ENCODE data around the gene CD2AP. TPM values are rescaled to one million over a fixed set of nuclear protein-coding genes. Genes with fewer than 3 reads are reported as not detected.
A peak's percentile ranks its signal among the peaks of the same experiment; 100 is the strongest.

CD2AP gene
- total and polyA plus RNA-seq, 9 of the 15 experiments (the other 6 are each of a cell fraction or from before 2014, with no cell fraction given): 9.4 to 69.7 (median 38.7) TPM

GRCh38 chr6:47437592-47437991 is 40.0 kb upstream of the CD2AP start (continued):
- no peak for TF ChIP-seq SRSF9 (IDR thresholded peaks at IDR 0.05; ENCODE audit: borderline replicate concordance, low read depth, low read length)
- no peak for TF ChIP-seq STAT5A (IDR thresholded peaks at IDR 0.05; ENCODE audit: borderline replicate concordance, low read length)
- TF ChIP-seq CEBPZ (IDR thresholded peaks at IDR 0.05; ENCODE audit: borderline replicate concordance, low read depth, low read length): no peak
- no peak for TF ChIP-seq ZNF133 (CRISPR knock-in tag; IDR thresholded peaks at IDR 0.05)
- no peak for TF ChIP-seq STAG1 (CRISPR knock-in tag; IDR thresholded peaks at IDR 0.05; ENCODE audit: borderline replicate concordance)
- no peak for TF ChIP-seq XRCC4 (IDR thresholded peaks at IDR 0.05; ENCODE audit: extremely low read depth, insufficient read depth, insufficient read length)
- TF ChIP-seq SMARCC2 (IDR thresholded peaks at IDR 0.05; ENCODE audit: low read depth): no peak
- no peak for TF ChIP-seq PHF20 (IDR thresholded peaks at IDR 0.05; ENCODE audit: partially characterized antibody)
- TF ChIP-seq KDM1A (IDR thresholded peaks at IDR 0.05): peak in 1 of 2 experiments; percentile 50; a peak in 1 of 4 replicates
- TF ChIP-seq ZNF407 (IDR thresholded peaks at IDR 0.05; ENCODE audit: low read depth): no peak
- TF ChIP-seq YY1 (IDR thresholded peaks at IDR 0.05; ENCODE audit: borderline replicate concordance in 1 of 3, control insufficient read depth in 1 of 3, extremely low read depth in 1 of 3, insufficient read depth in 3 of 3, insufficient read length in 1 of 3, insufficient replicate concordance in 2 of 3, low read depth in 1 of 3, low read length in 2 of 3): no peak
- no peak for TF ChIP-seq RUNX1 (IDR thresholded peaks at IDR 0.05; ENCODE audit: low read depth)
- TF ChIP-seq TSHZ1 (CRISPR knock-in tag; IDR thresholded peaks at IDR 0.05): no peak
